ENCODE data around the gene TXLNB. TPM values are rescaled to one million over a fixed set of nuclear protein-coding genes. Genes with fewer than 3 reads are reported as not detected.
"Not testable (repeated sequence)": the region's sequence is repeated elsewhere in the genome, so short reads cannot be mapped to it uniquely, and the experiment has no call there.

TXLNB gene
- total RNA-seq, 1 donor from 2014 or later = not detected

GRCh38 chr6:139235661-139236060, 56.1 kb downstream of the TXLNB start:
- Mint-ChIP-seq H3K36me3 (ENCODE audit: insufficient read depth) (no peaks in the 10 kb centered on the region), H3K4me1 (ENCODE audit: low read depth) (peaks cover 5% of the 10 kb centered on the region), H3K4me3 (ENCODE audit: low read depth) (no peak overlapping the region), H3K27me3 (peaks cover 6% of the 10 kb centered on the region), H3K9me3 (ENCODE audit: low read depth) (peaks cover 7% of the 10 kb centered on the region), H3K27ac (no peak overlapping the region)
- no peak for DNase-seq (ENCODE audit: low spot score, unreplicated experiment)
- no peak for TF ChIP-seq CTCF (IDR thresholded peaks at IDR 0.05; ENCODE audit: unreplicated experiment)

GRCh38 chr6:139234193-139234592, 57.6 kb downstream of the TXLNB start:
- not testable (repeated sequence) for H3K4me3 Mint-ChIP-seq (ENCODE audit: low read depth); H3K36me3 Mint-ChIP-seq (ENCODE audit: insufficient read depth); H3K9me3 Mint-ChIP-seq (ENCODE audit: low read depth); DNase-seq (ENCODE audit: low spot score, unreplicated experiment); H3K27me3 Mint-ChIP-seq; H3K27ac Mint-ChIP-seq
- peaks cover 10% of the 10 kb centered on the region for H3K4me1 Mint-ChIP-seq (ENCODE audit: low read depth)

GRCh38 chr6:139231206-139231605, 60.6 kb downstream of the TXLNB start:
- H3K9me3 Mint-ChIP-seq (ENCODE audit: low read depth) = peaks cover 7% of the 10 kb centered on the region
- H3K4me1 Mint-ChIP-seq (ENCODE audit: low read depth) = peaks cover 8% of the 10 kb centered on the region
- no peak for DNase-seq (ENCODE audit: low spot score, unreplicated experiment)
- peaks cover 5% of the 10 kb centered on the region for H3K27me3 Mint-ChIP-seq
- no peak for TF ChIP-seq CTCF (IDR thresholded peaks at IDR 0.05; ENCODE audit: unreplicated experiment)
- H3K27ac Mint-ChIP-seq = no peak overlapping the region
- no peak overlapping the region for H3K4me3 Mint-ChIP-seq (ENCODE audit: low read depth)
- H3K36me3 Mint-ChIP-seq (ENCODE audit: insufficient read depth) = no peaks in the 10 kb centered on the region

GRCh38 chr6:139230391-139230840, 61.4 kb downstream of the TXLNB start:
- Mint-ChIP-seq H3K9me3 (ENCODE audit: low read depth) (peaks cover 7% of the 10 kb centered on the region), H3K4me3 (ENCODE audit: low read depth) (no peak overlapping the region), H3K27ac (no peak overlapping the region), H3K27me3 (peaks cover 5% of the 10 kb centered on the region), H3K36me3 (ENCODE audit: insufficient read depth) (no peaks in the 10 kb centered on the region), H3K4me1 (ENCODE audit: low read depth) (peaks cover 8% of the 10 kb centered on the region)
- TF ChIP-seq CTCF (IDR thresholded peaks at IDR 0.05; ENCODE audit: unreplicated experiment) = no peak
- DNase-seq (ENCODE audit: low spot score, unreplicated experiment) = no peak

GRCh38 chr6:139228387-139228786, 63.4 kb downstream of the TXLNB start:
- not testable (repeated sequence) for H3K4me1 Mint-ChIP-seq (ENCODE audit: low read depth); H3K4me3 Mint-ChIP-seq (ENCODE audit: low read depth); H3K27me3 Mint-ChIP-seq; H3K9me3 Mint-ChIP-seq (ENCODE audit: low read depth); H3K36me3 Mint-ChIP-seq (ENCODE audit: insufficient read depth); H3K27ac Mint-ChIP-seq; DNase-seq (ENCODE audit: low spot score, unreplicated experiment)

- Mint-ChIP-seq H3K4me1 (ENCODE audit: low read depth) (peaks cover 4% of the 10 kb centered on the region), H3K27ac (peak overlapping the region; percentile 53), H3K4me3 (ENCODE audit: low read depth) (no peak overlapping the region), H3K9me3 (ENCODE audit: low read depth) (peaks cover 3% of the 10 kb centered on the region), H3K36me3 (ENCODE audit: insufficient read depth) (no peaks in the 10 kb centered on the region), H3K27me3 (no peaks in the 10 kb centered on the region)
- TF ChIP-seq CTCF (IDR thresholded peaks at IDR 0.05; ENCODE audit: unreplicated experiment) = no peak
- no peak for DNase-seq (ENCODE audit: low spot score, unreplicated experiment)
Observed at GRCh38 chr6:139219746-139220145, 72.1 kb downstream of the TXLNB start.
